Cerebellar nuclear complex (tissue), 1 donor: ENCODE results near the gene OBSCN.
"Not testable (repeated sequence)": the region's sequence is repeated elsewhere in the genome, so short reads cannot be mapped to it uniquely, and the experiment has no call there.

ENCODE experiments used
- DNase-seq, 2 experiments: peaks; one replicate each; lab custom pipeline; 2025; lab: John Stamatoyannopoulos, UW

OBSCN gene

DNA sequence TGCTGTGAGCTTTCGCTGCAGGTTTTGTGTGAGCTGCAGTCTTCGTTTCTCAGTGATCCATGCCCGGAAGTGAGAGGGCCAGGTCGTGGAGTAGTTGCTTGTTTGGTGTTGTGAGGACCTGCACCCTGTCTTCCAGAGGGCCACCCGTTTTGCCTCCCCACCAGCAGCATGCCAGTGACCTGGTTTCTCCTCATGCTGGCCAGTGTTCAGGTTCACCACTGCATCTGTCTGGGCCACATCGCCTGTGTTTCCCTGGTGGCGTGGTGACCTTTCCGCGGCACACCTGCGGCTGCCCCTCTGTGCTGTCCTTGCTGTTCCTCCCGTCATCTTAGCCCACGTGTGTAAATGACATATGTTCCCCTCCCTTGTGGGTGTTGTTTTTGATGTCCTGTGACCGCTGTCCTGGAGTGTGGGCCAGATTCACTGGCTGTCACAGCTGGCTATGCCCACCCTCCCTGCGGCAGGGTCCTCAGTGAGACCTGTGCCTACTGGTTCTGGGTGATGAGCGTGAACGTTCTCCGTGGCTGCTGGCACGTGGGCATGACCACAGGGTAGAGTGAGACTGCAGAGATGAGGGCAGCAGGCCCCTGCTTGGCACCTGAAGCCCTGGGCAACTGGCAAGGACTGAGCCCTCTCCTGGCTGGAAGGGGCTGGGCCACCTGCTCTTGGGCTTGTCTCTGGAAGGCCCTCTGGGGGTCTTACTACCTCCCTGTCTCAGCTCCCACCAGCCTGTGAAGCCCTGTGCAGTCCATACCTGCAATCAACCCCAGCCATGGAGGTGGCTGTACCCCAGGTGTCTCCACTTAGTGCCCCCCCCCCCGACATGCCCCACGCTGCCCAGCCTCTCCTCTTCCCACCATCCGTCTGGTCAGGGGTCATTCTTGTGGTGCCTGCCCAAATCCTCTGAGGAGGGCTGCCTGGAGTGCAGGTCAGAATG, 35.0 kb upstream of the OBSCN start:
- DNase-seq: no peak

DNA sequence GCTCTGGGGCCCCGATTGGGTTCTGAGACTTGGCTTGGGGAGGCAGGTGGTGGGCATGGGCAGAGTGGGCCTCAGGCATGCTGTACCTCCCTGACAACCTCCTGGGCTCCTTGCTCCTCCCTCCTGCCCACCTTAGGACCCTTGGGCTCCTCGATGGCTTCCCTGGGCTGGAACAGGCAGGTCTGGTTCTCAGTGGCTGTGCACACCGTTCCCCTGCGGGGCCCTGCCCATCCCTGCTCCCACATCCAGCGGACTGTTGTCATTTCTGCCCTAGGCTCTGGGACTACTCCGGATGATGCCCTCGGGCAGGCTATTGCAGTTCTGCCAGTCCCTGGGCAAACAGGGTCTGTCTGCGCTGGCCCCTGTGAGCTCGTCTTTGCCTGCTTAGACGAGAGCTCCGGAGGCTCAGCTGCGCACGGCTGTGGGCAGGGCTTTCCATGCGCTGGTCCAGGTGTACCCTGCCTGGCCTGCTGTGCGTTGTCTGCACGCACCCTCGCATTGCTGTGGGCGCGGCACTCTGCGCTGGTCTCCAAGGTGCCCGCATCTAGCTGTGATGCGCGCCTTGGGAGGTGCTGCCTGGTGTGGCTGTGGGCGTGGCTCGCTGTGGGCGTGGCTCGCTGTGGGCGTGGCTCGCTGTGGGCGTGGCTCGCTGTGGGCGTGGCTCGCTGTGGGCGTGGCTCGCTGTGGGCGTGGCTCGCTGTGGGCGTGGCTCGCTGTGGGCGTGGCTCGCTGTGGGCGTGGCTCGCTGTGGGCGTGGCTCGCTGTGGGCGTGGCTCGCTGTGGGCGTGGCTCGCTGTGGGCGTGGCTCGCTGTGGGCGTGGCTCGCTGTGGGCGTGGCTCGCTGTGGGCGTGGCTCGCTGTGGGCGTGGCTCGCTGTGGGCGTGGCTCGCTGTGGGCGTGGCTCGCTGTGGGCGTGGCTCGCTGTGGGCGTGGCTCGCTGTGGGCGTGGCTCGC, 34.0 kb upstream of the OBSCN start:
- not testable (repeated sequence) for DNase-seq

DNA sequence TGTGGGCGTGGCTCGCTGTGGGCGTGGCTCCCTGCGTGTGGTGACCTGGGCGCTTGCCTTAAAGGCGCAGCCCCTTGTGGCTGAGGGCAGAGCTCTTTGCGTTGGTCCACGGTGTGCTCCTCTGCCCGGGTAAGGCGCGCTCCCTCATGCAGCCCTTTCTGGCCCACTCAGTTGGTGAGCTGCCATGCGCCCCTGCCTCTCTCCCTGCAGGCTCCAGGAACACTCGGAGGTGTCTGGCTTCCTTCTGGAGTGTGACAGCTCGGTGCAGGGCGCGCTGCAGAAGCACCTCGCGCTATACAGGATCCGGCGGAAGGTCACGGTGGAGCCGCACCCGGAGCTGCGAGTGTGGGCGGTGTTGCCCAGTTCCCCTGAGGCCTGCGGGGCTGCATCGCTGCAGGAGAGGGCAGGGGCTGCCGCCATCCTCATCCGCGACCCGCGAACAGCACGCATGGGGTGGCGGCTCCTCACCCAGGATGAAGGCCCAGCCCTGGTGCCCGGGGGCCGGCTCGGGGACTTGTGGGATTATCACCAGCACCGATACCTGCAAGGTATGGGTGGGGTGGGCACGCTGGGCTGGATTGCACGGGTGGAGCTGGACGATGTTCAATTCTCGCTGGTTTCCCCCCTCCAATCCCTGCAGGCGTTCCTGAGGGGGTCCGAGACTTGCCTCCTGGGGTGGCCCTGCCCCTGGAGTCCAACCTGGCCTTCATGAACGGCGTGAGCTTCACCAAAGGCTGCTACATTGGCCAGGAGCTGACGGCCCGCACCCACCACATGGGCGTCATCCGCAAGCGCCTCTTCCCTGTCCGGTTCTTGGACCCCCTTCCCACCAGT, 33.1 kb upstream of the OBSCN start:
- no peak for DNase-seq

DNA sequence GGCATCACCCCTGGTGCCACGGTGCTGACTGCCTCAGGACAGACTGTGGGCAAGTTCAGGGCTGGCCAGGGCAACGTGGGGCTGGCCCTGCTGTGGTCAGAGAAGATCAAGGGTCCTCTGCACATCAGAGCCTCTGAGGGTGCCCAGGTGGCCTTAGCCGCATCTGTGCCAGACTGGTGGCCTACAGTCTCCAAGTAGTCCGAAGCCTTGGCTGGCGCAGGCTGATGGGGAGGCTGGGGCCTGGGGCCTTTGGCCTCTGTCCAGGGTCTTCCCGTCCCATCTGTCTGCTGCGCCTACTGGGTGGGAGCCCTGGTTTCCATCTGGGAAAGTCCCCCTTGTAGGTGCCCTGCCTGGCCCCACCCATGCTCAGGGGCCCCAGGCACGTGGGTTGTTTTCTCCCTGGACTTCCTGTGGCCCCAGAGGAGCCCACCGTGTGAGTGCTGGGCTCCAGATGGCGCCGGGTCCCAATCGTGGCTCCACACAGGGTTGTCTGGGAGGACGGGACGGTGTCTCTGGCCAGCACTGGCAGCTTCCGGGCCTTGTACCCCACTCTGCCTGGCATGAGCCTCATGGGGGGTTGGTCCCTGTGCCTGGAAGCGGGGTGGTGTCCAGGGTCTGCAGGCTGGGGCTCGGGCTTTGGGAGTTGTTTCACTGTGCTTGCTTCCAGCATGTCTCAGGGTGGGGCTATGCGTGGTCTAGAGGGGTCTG, 32.4 kb upstream of the OBSCN start:
- DNase-seq: no peak

DNA sequence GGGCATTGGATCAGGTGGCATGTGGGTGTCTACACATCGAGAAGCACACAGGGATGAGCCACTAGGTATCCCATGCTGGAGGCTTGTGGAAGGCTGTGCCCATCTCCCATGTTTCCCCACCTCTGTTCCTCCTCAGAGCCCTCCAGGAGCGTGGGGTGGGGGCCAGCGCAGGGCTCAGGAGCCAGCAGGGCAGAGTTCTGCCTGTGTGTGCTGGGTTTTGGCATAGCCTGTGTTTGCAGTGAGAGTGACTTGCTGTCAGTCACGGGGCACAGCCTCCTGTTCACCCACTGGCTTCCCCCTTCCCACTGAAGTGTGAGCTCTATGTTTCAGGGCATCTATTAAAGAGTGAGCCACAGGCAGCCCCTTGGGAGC, 31.8 kb upstream of the OBSCN start:
- DNase-seq: no peak

DNA sequence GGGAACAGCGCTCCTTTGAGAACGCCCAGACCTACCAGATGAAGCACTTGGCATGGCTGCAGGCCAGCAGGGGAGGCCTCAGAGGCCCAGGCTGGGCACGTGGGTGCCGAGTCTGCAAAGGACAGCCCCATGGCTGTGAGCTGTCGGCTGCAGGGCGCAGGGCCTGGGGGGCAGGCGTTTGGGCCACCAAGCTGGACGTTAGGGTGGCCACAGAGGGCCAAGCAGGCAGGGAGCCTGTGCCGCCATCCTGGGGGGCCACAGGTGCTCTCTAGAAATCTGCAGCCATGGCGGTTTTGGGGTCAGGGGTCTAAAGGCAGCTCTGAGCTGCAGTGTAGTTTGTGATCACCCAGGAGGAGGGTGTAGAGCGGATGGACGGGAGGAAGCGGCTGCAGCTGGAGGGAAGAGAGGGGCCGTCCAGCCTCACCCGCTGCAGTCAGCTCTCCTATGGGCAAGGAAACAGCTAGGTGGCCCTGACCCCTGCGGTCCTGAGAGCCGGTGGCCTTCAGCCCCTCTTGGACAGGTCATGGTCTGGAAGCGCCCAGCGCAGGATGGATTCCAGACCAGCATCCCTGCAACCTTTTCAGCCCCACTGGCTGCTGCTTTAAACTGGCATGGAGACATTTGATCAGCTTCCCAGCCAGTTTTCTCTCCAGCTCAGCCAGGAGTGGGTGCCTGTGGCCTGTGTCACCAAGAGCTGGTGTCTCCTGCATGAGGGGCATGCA, 31.2 kb upstream of the OBSCN start:
- no peak for DNase-seq

DNA sequence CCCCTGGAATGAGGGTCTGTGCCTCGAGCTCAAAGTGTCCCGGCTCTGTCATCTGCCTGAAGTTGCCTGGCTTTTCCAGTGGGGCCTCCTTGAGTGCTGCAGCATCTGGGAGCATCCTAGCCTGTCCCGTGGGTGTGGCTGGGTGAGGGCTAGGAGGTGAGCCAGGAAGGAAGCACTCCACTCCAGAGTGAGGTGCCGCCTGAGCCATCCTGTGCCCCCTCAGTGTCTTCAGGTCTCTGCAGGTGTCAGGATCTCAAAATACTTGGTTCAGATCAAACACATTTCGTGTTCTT, 30.7 kb upstream of the OBSCN start:
- no peak for DNase-seq

DNA sequence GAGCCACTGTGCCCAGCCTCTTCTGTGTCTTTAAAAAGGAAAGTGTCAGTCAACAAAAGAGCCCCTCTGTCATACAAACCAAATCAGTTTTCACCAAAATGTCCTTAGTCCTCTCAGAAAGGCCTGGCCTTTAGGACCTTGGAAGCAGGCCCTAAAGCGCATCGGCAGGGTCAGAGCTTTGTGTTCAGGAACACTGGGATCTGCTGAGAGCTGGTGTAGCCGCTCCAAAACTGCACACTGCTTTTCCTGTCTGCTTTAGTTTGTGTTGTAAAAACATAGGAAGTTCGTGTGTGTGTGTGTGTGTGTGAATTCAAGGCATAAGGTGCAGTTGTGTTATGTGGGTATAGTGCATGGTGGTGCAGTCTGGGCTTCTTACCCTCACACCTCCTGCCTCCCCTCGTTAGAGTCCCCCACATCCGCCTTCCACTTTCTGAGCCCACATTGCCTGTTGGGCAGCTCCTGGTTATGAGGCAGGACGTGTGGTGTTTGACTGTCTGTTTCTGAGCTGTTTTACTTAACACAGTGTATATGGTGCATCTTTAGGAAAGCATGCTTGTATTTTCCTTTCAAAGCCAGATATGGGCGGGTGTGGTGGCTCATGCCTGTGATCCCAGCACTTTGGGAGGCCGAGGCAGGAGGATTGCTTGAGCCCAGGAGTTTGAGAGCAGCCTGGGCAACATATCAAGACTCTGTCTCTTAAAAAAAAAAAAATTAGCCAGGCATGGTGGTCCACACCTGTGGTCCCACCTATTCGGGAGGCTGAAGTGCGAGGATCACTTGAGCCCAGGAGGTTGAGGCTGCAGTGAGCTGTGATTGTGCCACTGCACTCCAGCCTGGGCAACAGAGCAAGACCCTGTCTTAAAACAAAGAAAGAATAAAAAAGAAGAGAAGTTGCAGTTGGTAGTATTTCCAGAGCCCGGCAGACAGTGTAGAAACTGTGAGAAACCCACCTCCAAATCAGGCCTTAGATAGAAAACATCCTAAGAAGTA, 29.8 kb upstream of the OBSCN start:
- no peak for DNase-seq

DNA sequence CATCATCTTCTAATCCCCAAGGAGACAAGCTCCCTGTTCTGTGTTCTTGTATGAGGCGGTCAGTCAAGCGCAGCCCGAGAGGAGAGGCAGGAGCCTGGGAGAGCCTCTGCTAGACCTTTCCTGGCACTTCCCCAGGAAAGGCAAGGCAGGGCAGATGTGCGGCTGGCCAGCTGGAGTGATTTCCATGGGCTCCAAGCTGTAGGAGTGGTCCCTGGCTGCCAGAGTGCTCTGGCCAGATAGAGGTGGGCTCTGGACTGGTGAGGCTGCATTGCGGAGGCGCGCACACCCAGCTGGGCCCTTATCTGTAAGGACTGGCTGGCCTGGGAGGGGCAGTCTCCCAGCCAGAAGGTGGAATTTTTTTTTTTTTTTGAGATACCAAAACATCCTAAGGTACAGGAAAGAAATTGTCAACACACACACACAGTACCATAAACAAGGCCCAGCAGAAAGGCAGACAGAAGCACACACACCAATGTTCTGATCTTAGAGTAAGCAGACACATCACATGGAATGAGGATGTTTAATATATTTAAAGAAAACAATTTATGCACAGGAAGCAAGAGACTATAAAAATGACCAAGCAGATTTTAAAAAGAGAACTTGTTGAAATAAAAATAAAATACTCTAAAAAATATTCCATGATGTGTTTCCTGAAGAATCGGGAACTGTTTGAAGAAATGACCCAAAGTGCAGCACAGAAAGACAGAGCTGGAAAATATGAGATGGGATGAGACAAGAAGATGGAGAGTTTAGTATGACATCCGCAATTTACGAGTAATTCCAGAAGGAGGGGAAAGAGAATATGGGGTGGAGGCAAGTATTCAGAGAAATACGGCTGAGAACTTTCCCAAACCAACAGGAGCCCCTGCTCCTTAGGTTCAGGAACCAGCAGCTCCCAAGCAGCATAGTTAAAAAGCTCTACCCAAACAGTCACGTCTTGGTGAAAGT, 28.8 kb upstream of the OBSCN start:
- DNase-seq: no peak

DNA sequence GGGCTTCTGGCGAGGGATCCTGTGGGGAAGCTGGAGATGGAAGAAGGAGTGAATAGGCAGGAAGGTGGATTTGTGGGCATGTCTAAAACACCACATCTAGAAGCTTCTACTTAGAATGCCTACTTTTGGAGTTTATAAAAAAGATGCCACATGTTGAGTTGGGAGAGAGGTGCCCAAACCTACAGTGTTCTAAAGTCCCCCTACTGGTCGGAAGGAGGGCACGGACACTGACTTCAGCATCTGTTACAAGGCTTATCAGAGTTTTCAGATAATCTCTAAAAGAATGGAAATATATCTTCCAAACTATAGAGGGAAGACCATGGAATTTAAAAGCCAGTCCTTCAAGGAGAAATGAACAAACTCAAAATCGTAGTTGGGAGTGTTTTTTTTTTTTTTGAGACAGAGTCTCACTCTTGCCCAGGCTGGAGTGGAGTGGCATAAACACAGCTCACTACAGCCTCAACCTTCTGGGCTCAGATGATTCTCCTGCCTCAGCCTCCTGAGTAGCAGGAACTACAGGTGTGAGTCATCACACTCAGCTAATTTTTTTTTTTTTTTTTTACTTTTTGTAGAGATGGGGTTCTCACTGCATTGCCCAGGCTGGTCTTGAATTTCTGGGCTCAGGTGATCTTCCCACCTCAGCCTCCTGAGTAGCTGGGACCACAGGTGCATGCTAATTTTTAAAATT, 27.4 kb upstream of the OBSCN start:
- DNase-seq: no peak

DNA sequence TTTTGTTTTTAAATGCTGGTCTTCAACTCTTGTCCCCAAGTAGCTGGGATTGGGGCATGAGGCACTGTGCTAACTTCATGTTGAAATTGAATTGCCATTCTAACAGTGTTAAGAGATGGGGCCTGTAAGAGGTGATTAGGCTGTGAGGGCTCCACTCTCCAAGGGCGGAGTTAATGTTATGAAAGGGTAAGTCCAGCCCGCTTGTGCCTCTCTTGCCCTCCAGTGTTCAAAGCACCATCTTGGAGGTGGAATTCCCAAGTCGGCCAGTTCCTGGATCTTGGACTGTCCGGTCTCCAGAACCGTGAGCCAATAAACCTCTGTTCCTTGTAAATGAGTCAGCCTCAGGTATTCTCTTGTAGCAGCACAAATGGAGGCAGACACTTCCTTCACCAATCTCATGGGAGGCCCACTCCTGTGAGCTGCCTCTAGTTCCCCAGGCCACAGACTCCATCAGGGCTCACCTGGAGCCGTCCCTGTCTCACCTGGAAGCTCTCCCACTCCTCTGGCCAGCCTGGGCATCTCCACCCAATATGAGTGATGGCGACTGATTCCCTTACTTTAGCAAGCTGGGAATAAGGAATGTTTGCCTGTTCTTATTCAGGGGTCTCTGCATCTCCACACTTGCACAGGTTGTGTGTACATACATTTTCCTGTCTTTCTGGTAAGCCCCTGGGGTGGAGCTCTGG, 26.7 kb upstream of the OBSCN start:
- DNase-seq: no peak

DNA sequence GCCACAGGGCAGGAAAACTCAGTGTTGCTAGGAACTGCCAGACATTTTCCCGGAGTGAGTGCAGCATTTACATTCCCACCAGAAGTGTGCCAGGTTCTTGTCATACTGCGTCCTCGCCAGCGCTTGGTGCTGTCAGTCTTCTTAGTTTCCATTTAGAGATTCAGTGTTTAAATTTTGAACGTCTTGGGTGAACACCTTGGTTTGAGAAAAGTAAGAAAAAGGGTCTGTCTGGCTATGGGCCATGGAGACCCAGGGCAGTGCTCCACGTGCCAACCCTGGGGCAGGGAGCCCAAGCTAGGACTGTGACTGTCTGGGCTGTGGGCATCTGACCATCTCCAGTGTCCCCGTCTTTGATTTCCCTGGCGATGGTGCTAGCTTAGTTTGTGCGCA, 26.2 kb upstream of the OBSCN start:
- no peak for DNase-seq

DNA sequence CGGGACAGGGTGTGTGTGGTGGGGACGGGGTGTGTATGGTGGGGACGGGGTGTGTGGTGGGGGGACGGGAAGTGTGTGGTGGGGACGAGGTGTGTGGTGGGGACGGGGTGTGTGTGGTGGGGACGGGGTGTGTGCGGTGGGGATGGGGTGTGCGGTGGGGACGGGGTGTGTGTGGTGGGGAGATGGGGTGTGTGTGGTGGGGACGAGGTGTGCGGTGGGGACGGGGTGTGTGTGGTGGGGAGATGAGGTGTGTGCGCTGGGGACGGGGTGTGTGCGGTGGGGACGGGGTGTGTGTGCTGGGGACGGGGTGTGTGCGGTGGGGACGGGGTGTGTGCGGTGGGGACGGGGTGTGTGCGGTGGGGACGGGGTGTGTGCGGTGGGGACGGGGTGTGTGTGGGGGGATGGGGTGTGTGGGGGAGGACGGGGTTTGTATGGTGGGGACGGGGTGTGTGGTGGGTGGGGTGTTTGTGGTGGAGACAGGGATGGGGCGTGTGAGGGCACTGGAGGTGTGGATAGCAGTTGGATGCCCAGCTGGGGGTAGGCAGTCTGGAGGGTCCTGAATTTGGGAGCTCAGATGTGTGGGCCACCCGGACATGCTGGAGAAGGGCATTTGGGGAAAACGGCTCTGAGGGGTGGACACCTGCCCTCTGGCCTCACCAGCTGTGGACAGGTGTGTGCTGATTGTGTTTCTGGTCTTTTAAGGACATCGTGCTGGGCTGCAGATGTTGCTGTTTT, 25.4 kb upstream of the OBSCN start:
- no peak for DNase-seq

DNA sequence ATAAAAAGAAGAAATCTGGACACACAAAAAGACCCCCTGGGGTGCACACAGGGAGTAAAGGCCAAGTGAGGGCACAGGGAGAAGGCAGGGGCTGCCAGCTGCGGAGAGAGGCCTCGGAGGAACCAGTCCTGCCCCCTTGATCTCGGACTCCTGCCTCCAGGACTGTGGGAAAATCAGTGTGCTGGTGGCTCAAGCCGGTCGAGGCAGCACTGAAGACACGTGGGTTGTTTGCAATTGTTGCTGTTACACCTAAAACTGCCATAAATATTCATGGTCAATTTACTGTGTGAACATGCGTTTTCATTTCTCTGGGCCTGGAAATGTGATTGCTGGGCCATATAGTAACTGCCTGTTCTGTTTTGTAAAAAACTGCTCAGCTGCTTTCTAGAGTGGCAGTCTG, 23.7 kb upstream of the OBSCN start:
- DNase-seq: no peak

DNA sequence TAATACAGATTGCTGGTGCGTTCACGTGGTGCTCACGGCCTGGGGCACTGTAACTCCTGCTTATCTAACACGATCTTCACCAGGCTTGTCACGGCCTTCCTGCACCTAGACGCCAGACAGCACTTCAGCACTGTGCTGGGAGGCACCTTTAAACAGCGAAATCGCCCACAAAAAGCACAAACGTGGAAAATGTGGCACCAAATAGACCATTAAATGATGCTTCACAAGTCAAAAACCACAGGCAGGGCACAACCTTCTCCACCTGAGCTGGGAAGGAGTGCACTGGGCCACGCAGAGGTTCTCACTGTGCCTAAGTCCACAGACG, 22.2 kb upstream of the OBSCN start:
- no peak for DNase-seq

DNA sequence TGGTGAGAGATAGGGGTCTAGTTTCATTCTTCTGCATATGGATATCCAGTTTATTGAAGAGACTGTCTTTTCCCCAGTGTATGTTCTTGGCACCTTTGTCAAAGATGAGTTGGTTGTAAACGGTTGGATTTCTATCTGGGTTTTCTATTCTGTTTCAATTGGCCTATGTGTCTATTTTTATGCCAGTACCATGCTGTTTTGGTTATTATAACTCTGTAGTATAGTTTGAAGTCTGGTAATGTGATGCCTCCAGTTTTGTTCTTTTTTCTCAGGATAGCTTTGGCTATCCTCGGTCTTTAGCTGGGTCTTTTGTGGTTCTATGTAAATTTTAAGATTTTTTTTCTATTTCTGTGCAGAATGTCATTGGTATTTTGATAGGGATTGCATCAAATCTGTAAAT, 19.6 kb upstream of the OBSCN start:
- not testable (repeated sequence) for DNase-seq

DNA sequence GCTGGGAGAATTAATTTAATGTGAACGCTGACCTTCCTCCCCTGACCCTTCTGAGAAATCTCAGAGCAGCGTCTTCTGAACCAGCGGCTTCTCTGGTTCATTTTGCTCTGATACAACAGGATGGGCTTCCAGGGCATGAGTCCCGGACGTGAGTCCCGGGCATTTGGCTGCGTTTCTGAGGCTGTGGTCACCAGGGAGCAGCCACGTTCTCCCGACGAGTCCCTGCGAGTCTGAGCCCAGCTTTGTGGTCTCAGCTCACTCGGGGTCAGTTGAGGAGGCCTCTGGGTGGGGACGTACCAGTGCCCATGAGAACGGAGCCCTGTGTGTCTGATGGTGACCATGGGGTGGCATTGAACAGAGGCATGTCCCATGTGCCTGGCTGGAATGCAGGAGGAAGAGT, 17.7 kb upstream of the OBSCN start:
- no peak for DNase-seq
